Spinal cord (tissue), 10 donors: ENCODE measurements around the gene HS3ST2. TPM values are rescaled to one million over a fixed set of nuclear protein-coding genes. Genes with fewer than 3 reads are reported as not detected.

Source experiments
- DNase-seq, 6 donors: peaks; one replicate each; pipeline versions ENCODE4 v3.0.0 to v3.0.0-alpha.2; 2013 to 2015; ENCODE audit warnings: low spot score in 6 of 6, low read depth in 4 of 6
- H3K27ac ChIP-seq: one replicate; pipeline ENCODE4 v1.5.1; 2013; ENCODE audit warnings: low read depth, low read length, control low read depth
- H3K27me3 ChIP-seq: one replicate; pipeline ENCODE4 v1.6.1; 2013; ENCODE audit warnings: low read length; ENCODE audit not compliant: control insufficient read depth, insufficient read depth
- H3K36me3 ChIP-seq: one replicate; pipeline ENCODE4 v1.6.1; 2013; ENCODE audit warnings: low read length; ENCODE audit not compliant: control insufficient read depth, insufficient read depth
- H3K4me1 ChIP-seq: one replicate; pipeline ENCODE4 v1.6.1; 2013; ENCODE audit warnings: low read length; ENCODE audit not compliant: control insufficient read depth, insufficient read depth
- H3K4me3 ChIP-seq: one replicate; pipeline ENCODE4 v1.5.1; 2013; ENCODE audit warnings: low read depth, low read length, control low read depth
- H3K9me3 ChIP-seq: one replicate; pipeline ENCODE4 v1.6.1; 2013; ENCODE audit warnings: low read length; ENCODE audit not compliant: control insufficient read depth, insufficient read depth
- WGBS: methylation state at CpG from one replicate; pipeline ENCODE4 v1.1.5; 2013; ENCODE audit warnings: missing lambda C conversion rate; ENCODE audit not compliant: insufficient coverage; 5-methylcytosine and 5-hydroxymethylcytosine counted together
- polyA plus RNA-seq, 2 donors: library from polyadenylated mRNA; unstranded; fragments of 120-200 nt; gene quantifications; one replicate each; pipeline ENCODE4 v1.2.1, GENCODE V29; 2013; ENCODE audit not compliant: insufficient read length in 2 of 2
- total RNA-seq, 2 donors: library from RNA; depleted of rRNA in 1 of 2; stranded (reverse); fragments of 120-200 nt in 1 of 2; fragments of >200 nt in 1 of 2; gene quantifications; one replicate each; pipeline versions ENCODE4 v1.2.3 to v1.2.4, GENCODE V29; 2013 to 2014
- donor health status: healthy.

HS3ST2 gene
- total and polyA plus RNA-seq, 4 donors: 1.2 to 16.6 (median 12.3) TPM

GRCh38 chr16:22785552-22785951 is 28.4 kb upstream of the HS3ST2 start:
- peaks cover 3% of the 10 kb centered on the region for H3K4me1 ChIP-seq
- H3K27ac ChIP-seq: no peak overlapping the region
- no peak for DNase-seq
- 95% methylated on average over 4 of the region's 5 CpGs for WGBS
- no peaks in the 10 kb centered on the region for H3K27me3 ChIP-seq
- no peaks in the 10 kb centered on the region for H3K36me3 ChIP-seq
- no peaks in the 10 kb centered on the region for H3K9me3 ChIP-seq
- H3K4me3 ChIP-seq: no peak overlapping the region

DNA sequence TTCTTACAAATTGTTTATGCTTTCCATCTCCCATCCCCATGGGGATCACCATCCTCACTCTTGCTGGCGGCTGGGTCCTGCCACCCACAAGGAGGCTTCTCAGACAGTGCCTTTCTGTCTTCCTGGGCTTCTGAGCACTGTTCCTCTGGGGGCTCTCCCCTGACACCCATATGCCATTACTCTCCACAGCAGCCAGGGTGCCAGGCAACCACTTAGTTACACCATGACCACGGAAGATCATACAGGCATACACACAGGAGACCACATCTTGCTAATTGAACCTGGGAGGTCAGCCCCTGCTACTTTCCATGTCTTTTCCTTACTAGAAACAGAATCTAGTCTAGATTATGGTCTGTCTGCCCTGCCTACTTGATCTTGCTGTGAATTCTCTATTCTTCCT is 27.7 kb upstream of the HS3ST2 start:
- DNase-seq: no peak
- Histone ChIP-seq H3K9me3 (no peaks in the 10 kb centered on the region), H3K4me3 (no peak overlapping the region), H3K27me3 (no peaks in the 10 kb centered on the region), H3K4me1 (peaks cover 3% of the 10 kb centered on the region), H3K27ac (no peak overlapping the region), H3K36me3 (no peaks in the 10 kb centered on the region)
- WGBS: 78% methylated on average over 2 of the region's 2 CpGs

- H3K36me3 ChIP-seq: no peaks in the 10 kb centered on the region
- WGBS: no CpG with 5 or more reads among the region's 4 CpGs
- no peaks in the 10 kb centered on the region for H3K27me3 ChIP-seq
- peaks cover 3% of the 10 kb centered on the region for H3K4me1 ChIP-seq
- no peaks in the 10 kb centered on the region for H3K9me3 ChIP-seq
- DNase-seq: no peak
- H3K4me3 ChIP-seq: no peak overlapping the region
- H3K27ac ChIP-seq: no peak overlapping the region
These were observed 27.3 kb upstream of the HS3ST2 start for GRCh38 chr16:22786691-22787090.

GRCh38 chr16:22787466-22788192 is 26.3 kb upstream of the HS3ST2 start:
- Histone ChIP-seq H3K27me3 (no peaks in the 10 kb centered on the region), H3K4me1 (peaks cover 3% of the 10 kb centered on the region), H3K4me3 (no peak overlapping the region), H3K9me3 (no peaks in the 10 kb centered on the region), H3K36me3 (no peaks in the 10 kb centered on the region), H3K27ac (no peak overlapping the region)
- peak in 1 of 6 donors; percentile 53 for DNase-seq
- 27% methylated on average over 4 of the region's 10 CpGs for WGBS

GRCh38 chr16:22788193-22788530 is 25.8 kb upstream of the HS3ST2 start:
- Histone ChIP-seq H3K4me1 (peaks cover 3% of the 10 kb centered on the region), H3K27me3 (no peaks in the 10 kb centered on the region), H3K4me3 (no peak overlapping the region), H3K27ac (no peak overlapping the region), H3K9me3 (no peaks in the 10 kb centered on the region), H3K36me3 (no peaks in the 10 kb centered on the region)
- DNase-seq: no peak
- WGBS: 22% methylated on average over 2 of the region's 3 CpGs

GRCh38 chr16:22789281-22789945 is 24.5 kb upstream of the HS3ST2 start:
- Histone ChIP-seq H3K9me3 (peaks cover 2% of the 10 kb centered on the region), H3K36me3 (no peaks in the 10 kb centered on the region), H3K27me3 (no peaks in the 10 kb centered on the region), H3K4me1 (peaks cover 3% of the 10 kb centered on the region), H3K4me3 (no peak overlapping the region), H3K27ac (no peak overlapping the region)
- WGBS: 82% methylated on average over 4 of the region's 9 CpGs
- DNase-seq: no peak

GRCh38 chr16:22797551-22797950 is 16.4 kb upstream of the HS3ST2 start:
- WGBS: no CpG with 5 or more reads among the region's 2 CpGs
- H3K27me3 ChIP-seq: no peaks in the 10 kb centered on the region
- H3K4me3 ChIP-seq: no peak overlapping the region
- peaks cover 2% of the 10 kb centered on the region for H3K9me3 ChIP-seq
- no peaks in the 10 kb centered on the region for H3K4me1 ChIP-seq
- no peaks in the 10 kb centered on the region for H3K36me3 ChIP-seq
- no peak overlapping the region for H3K27ac ChIP-seq
- DNase-seq: no peak

- 22% methylated on average over 1 of the region's 2 CpGs for WGBS
- no peaks in the 10 kb centered on the region for H3K4me1 ChIP-seq
- H3K4me3 ChIP-seq: no peak overlapping the region
- no peak for DNase-seq
- H3K27ac ChIP-seq: no peak overlapping the region
- no peaks in the 10 kb centered on the region for H3K27me3 ChIP-seq
- peaks cover 2% of the 10 kb centered on the region for H3K9me3 ChIP-seq
- H3K36me3 ChIP-seq: no peaks in the 10 kb centered on the region
These were observed 14.8 kb upstream of the HS3ST2 start for GRCh38 chr16:22799113-22799512.

GRCh38 chr16:22804893-22805292 is 9.1 kb upstream of the HS3ST2 start:
- H3K27me3 ChIP-seq: no peaks in the 10 kb centered on the region
- WGBS: 73% methylated on average over 3 of the region's 5 CpGs
- H3K4me3 ChIP-seq: no peak overlapping the region
- no peaks in the 10 kb centered on the region for H3K4me1 ChIP-seq
- DNase-seq: no peak
- H3K27ac ChIP-seq: no peak overlapping the region
- no peaks in the 10 kb centered on the region for H3K36me3 ChIP-seq
- no peaks in the 10 kb centered on the region for H3K9me3 ChIP-seq

- Histone ChIP-seq H3K4me1 (no peaks in the 10 kb centered on the region), H3K4me3 (no peak overlapping the region), H3K36me3 (no peaks in the 10 kb centered on the region), H3K27ac (no peak overlapping the region), H3K9me3 (no peaks in the 10 kb centered on the region), H3K27me3 (no peaks in the 10 kb centered on the region)
- DNase-seq: no peak
These were observed 8.6 kb upstream of the HS3ST2 start for GRCh38 chr16:22805326-22805725.
